Left ventricle myocardium inferior (tissue), 1 donor: ENCODE data around the gene CDK4. TPM values are rescaled to one million over a fixed set of nuclear protein-coding genes. Genes with fewer than 3 reads are reported as not detected.
"Not testable (repeated sequence)": the region's sequence is repeated elsewhere in the genome, so short reads cannot be mapped to it uniquely, and the experiment has no call there.

Experiments
- DNase-seq: peaks from one replicate; pipeline ENCODE4 v3.0.0-alpha.2; 2020
- H3K27ac ChIP-seq: fragments of 200-600 bp; replicated peaks from 2 replicates; pipeline ENCODE4 v1.8.0; 2021
- H3K27me3 ChIP-seq: fragments of 200-600 bp; 2 replicates; pipeline ENCODE4 v1.8.0; 2021; ENCODE audit warnings: low read depth
- H3K36me3 ChIP-seq: fragments of 200-600 bp; 2 replicates; pipeline ENCODE4 v1.8.0; 2021
- H3K4me1 ChIP-seq: fragments of 200-600 bp; 2 replicates; pipeline ENCODE4 v1.8.0; 2021
- H3K4me3 ChIP-seq: fragments of 200-600 bp; 2 replicates; pipeline ENCODE4 v1.8.0; 2021; ENCODE audit warnings: mild to moderate bottlenecking, moderate library complexity
- H3K9me3 ChIP-seq: fragments of 200-600 bp; replicated peaks from 2 replicates; pipeline ENCODE4 v1.8.0; 2021
- CTCF ChIP-seq: fragments of 200-600 bp; IDR thresholded peaks from 2 replicates; pipeline ENCODE4 v1.8.0; 2021; ENCODE audit warnings: antibody characterized with exemption, mild to moderate bottlenecking, borderline replicate concordance
- intact Hi-C: fragments of 100-400 bp; cut with micrococcal nuclease; formaldehyde crosslinking; loops from one replicate; pipeline ENCODE4 v1.11.0; 2022
- total RNA-seq: library from RNA; stranded (reverse); fragmentation: NEBNext Ultra II Directional; extraction: Animal tissue kit (Norgen Biotek cat#: 25700); gene quantifications from one replicate; pipeline ENCODE4 v1.2.1, GENCODE V29; 2021
- donor health status: DM: no; HTN: yes; CAD: no; lungs with severe emphysema.

CDK4 gene
- total RNA-seq, 1 donor from 2014 or later, result 41.3 TPM

- intact Hi-C loops, result no loop called here
- Histone ChIP-seq H3K9me3 (no peaks in the 10 kb centered on the region), H3K4me3 (no peak overlapping the region), H3K27ac (no peak overlapping the region), H3K27me3 (no peaks in the 10 kb centered on the region), H3K36me3 (peaks cover 6% of the 10 kb centered on the region), H3K4me1 (peaks cover 17% of the 10 kb centered on the region)
- no peak for TF ChIP-seq CTCF
- DNase-seq, result no peak
These were observed 25.3 kb upstream of the CDK4 start for GRCh38 chr12:57777367-57777766.

GRCh38 chr12:57776247-57776587, 24.1 kb upstream of the CDK4 start:
- Histone ChIP-seq H3K4me1 (peaks cover 23% of the 10 kb centered on the region), H3K36me3 (peaks cover 6% of the 10 kb centered on the region), H3K4me3 (no peak overlapping the region), H3K27me3 (no peaks in the 10 kb centered on the region), H3K9me3 (no peaks in the 10 kb centered on the region), H3K27ac (no peak overlapping the region)
- no peak for TF ChIP-seq CTCF
- no peak for DNase-seq
- intact Hi-C loops, result no loop called here

DNA sequence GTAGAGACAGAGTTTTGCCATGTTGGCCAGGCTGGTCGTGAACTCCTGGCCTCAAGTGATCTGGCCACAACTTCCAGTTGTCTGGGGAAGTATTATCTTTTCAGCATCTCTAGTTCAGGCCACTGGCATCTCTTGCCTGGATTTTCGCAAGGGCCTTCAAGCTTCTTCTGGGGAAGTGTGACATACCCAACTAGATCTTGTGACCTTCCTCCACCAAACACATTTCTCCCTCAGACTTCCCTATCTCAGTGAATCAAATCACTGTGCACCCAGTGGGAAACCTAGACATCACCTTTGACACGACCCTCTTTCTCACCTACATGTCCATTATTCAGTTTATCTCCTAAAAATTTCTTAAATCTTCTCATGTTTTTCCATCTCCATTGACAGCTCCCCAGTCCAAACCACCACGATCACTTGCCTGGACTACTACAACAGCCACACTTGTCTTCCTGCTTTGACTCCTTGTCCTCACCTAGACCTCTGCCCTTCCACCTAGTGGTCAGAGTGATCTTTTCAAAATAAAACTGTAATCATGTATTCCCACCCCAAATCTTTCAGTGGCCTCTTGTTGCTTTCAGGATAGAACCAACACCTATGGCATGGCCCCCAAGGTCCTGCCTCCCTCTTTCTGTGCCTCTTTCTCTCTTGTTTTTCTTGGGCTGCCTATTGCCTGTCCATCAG, 23.6 kb upstream of the CDK4 start:
- H3K4me3 ChIP-seq, result no peak overlapping the region
- H3K9me3 ChIP-seq, result no peaks in the 10 kb centered on the region
- no peak for TF ChIP-seq CTCF
- H3K27me3 ChIP-seq, result no peaks in the 10 kb centered on the region
- H3K4me1 ChIP-seq, result peaks cover 24% of the 10 kb centered on the region
- intact Hi-C loops, result no loop called here
- no peak overlapping the region for H3K27ac ChIP-seq
- peaks cover 8% of the 10 kb centered on the region for H3K36me3 ChIP-seq
- no peak for DNase-seq

GRCh38 chr12:57775044-57775443, 22.9 kb upstream of the CDK4 start:
- TF ChIP-seq CTCF, result no peak
- Histone ChIP-seq H3K36me3 (peaks cover 8% of the 10 kb centered on the region), H3K27me3 (no peaks in the 10 kb centered on the region), H3K9me3 (no peaks in the 10 kb centered on the region), H3K27ac (no peak overlapping the region), H3K4me3 (no peak overlapping the region), H3K4me1 (peaks cover 24% of the 10 kb centered on the region)
- intact Hi-C loops, result no loop called here
- no peak for DNase-seq

DNA sequence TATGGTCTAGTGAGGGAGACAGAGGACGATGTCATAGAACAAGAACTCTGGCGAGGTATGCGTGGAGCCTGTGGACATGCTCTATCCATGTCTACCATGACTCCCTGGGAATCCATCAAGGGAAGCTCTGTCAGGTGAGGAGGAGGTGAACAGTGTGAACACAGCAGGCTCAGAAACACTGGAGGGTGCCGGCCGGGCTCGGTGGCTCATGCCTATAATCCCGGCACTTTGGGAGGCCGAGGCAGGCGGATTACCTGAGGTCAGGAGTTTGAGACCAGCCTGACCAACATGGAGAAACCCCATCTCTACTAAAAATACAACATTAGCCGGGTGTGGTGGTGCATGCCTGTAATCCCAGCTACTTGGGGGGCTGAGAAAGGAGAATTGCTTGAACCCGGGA, 22.5 kb upstream of the CDK4 start:
- H3K27me3 ChIP-seq, DNase-seq, H3K27ac ChIP-seq, H3K9me3 ChIP-seq, H3K4me3 ChIP-seq, intact Hi-C loops: not testable (repeated sequence)
- H3K36me3 ChIP-seq, result peaks cover 11% of the 10 kb centered on the region
- peaks cover 24% of the 10 kb centered on the region for H3K4me1 ChIP-seq

DNA sequence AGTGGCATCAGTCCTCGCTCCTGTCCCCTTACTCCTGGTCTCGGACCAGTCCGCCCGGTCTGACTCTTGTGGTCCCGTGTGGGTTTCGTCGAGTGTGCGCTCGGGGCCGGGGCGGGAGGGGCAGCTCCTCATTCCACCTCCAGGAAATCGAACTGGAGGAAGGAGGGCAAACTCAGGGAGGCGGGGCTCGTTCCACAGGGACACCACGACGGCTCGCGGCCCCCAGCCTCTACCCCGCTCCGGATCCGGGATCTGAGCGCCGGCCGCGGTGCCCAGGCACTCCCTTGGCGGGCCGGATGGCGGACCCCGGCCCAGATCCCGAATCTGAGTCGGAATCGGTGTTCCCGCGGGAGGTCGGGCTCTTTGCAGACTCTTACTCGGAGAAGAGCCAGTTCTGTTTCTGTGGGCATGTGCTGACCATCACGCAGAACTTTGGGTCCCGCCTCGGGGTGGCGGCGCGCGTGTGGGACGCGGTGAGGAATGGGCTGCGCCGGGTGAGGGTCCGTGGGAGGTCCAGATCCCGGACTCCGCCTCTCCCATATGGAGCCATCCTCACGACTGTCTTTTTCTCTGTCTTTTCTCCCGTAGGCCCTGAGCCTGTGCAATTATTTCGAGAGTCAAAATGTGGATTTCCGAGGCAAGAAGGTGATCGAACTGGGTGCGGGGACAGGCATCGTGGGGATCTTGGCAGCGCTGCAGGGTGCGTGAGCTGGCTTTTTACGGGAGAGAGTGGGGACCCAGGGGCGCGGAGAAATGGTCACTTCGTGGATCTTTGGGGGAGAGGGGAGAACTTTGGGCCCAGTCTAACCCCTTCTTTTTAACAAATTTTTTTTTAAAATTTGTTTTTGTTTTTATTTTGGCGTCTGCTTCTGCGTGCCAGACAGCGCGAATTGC, 20.6 kb upstream of the CDK4 start, which contains the start of gene EEF1AKMT3:
Gene EEF1AKMT3 (plus strand): TSS at position 186 of the 894 bp plus-strand sequence. CDS start 111 bp downstream, at position 297.
- peak; percentile 12 for TF ChIP-seq CTCF
- Histone ChIP-seq H3K27me3 (no peaks in the 10 kb centered on the region), H3K4me1 (peaks cover 24% of the 10 kb centered on the region), H3K27ac (peak within 1 kb of the TSS; percentile 95), H3K36me3 (peaks cover 18% of the 10 kb centered on the region), H3K4me3 (peak within 1 kb of the TSS; percentile 92), H3K9me3 (no peaks in the 10 kb centered on the region)
- peak; percentile 75 for DNase-seq
- intact Hi-C loops, result no loop called here
